B cell (primary cell): ENCODE measurements around the gene ROR2. TPM values are rescaled to one million over a fixed set of nuclear protein-coding genes. Genes with fewer than 3 reads are reported as not detected.

Experiments used
- ATAC-seq: fragments of 200-7000 bp; cut with Tn5 transposase; one replicate; pipeline ENCODE4 v1.10.0; 2021; ENCODE audit warnings: low read depth, mild to moderate bottlenecking, moderate number of reproducible peaks, moderate library complexity
- CTCF ChIA-PET: fragments of 350-600 bp; sonication (Branson Sonifier 250); formaldehyde crosslinking; loops from one replicate; lab custom pipeline; 2021; ENCODE audit warnings: antibody characterized with exemption, inconsistent platforms; lab: Charles Lee
- POLR2A ChIA-PET: fragments of 350-600 bp; sonication (Branson Sonifier 250); formaldehyde crosslinking; loops from one replicate; lab custom pipeline; 2021; ENCODE audit warnings: antibody characterized with exemption; lab: Charles Lee
- DNase-seq: peaks from one replicate; pipeline ENCODE4 v3.0.0; 2013
- H2AFZ ChIP-seq: 2 replicates; pipeline ENCODE4 v1.6.1; 2012; ENCODE audit warnings: mild to moderate bottlenecking, low read depth, low read length; ENCODE audit not compliant: insufficient read depth, poor library complexity, severe bottlenecking
- H3K27ac ChIP-seq, 2 donors: 1 replicate in 1 of 2; 2 replicates in 1 of 2; pipeline ENCODE4 v1.5.1; 2012 to 2013; ENCODE audit warnings: low read length in 2 of 2, mild to moderate bottlenecking in 2 of 2, moderate library complexity in 1 of 2
- H3K27me3 ChIP-seq, 4 experiments: fragments of 200-600 bp in 1 of 4; sonication (generic) in 1 of 4; replicated peaks in 1 of 4; 1 replicate in 2 of 4; 2 replicates in 2 of 4; pipeline versions ENCODE4 v1.6.1 to v1.7.0; 2013 to 2016; ENCODE audit warnings: low read length in 3 of 4, mild to moderate bottlenecking in 2 of 4, mixed read lengths in 1 of 4, moderate library complexity in 1 of 4; ENCODE audit not compliant: insufficient read depth in 4 of 4, control insufficient read depth in 3 of 4; ENCODE audit errors: control extremely low read depth in 1 of 4
- H3K36me3 ChIP-seq, 2 experiments: replicated peaks in 1 of 2; 1 replicate in 1 of 2; 2 replicates in 1 of 2; pipeline versions ENCODE4 v1.6.1 to v1.7.1; 2013; ENCODE audit warnings: low read length in 1 of 2; ENCODE audit not compliant: insufficient read depth in 2 of 2, control insufficient read depth in 1 of 2; ENCODE audit errors: control extremely low read depth in 1 of 2, extremely low read depth in 1 of 2
- H3K4me1 ChIP-seq, 2 donors: fragments of 200-600 bp in 1 of 2; sonication (generic) in 1 of 2; 1 replicate in 1 of 2; 2 replicates in 1 of 2; pipeline versions ENCODE4 v1.5.1 to v1.6.1; 2013 to 2017; ENCODE audit warnings: low read length in 2 of 2; ENCODE audit not compliant: control insufficient read depth in 2 of 2, insufficient read depth in 2 of 2
- H3K4me2 ChIP-seq: replicated peaks from 2 replicates; pipeline ENCODE3; 2012; ENCODE audit warnings: mild to moderate bottlenecking, low read depth, low read length; ENCODE audit not compliant: poor library complexity, severe bottlenecking
- H3K4me3 ChIP-seq, 5 experiments: fragments of 200-600 bp in 1 of 5; sonication (generic) in 1 of 5; 1 replicate in 3 of 5; 2 replicates in 2 of 5; pipeline versions ENCODE4 v1.5.1 to v1.7.0; 2011 to 2016; ENCODE audit warnings: low read length in 4 of 5, mild to moderate bottlenecking in 4 of 5, low read depth in 2 of 5, control low read depth in 1 of 5, moderate library complexity in 1 of 5; ENCODE audit not compliant: insufficient read depth in 1 of 5; ENCODE audit errors: control extremely low read depth in 1 of 5, extremely low read depth in 1 of 5
- H3K79me2 ChIP-seq: fragments of 200-600 bp; sonication (generic); one replicate; pipeline ENCODE4 v1.6.0; 2016; ENCODE audit warnings: low read length; ENCODE audit not compliant: control insufficient read depth, insufficient read depth
- H3K9ac ChIP-seq: fragments of 200-600 bp; sonication (generic); 2 replicates; pipeline ENCODE4 v1.6.1; 2017; ENCODE audit warnings: mild to moderate bottlenecking, low read length, moderate library complexity
- H3K9me3 ChIP-seq, 3 donors: one replicate each; pipeline versions ENCODE4 v1.6.1 to v1.7.1; 2013; ENCODE audit warnings: low read length in 2 of 3; ENCODE audit not compliant: control insufficient read depth in 2 of 3, insufficient read depth in 1 of 3; ENCODE audit errors: control extremely low read depth in 1 of 3
- H4K20me1 ChIP-seq: 2 replicates; pipeline ENCODE4 v1.6.0; 2012; ENCODE audit warnings: mild to moderate bottlenecking, low read length; ENCODE audit not compliant: insufficient read depth, control insufficient read depth, poor library complexity, severe bottlenecking
- H3K27ac Mint-ChIP-seq: one replicate; pipeline ENCODE4 v1.8.0; 2021; ENCODE audit warnings: mixed read lengths
- H3K27me3 Mint-ChIP-seq: one replicate; pipeline ENCODE4 v1.8.0; 2021; ENCODE audit warnings: mixed read lengths
- H3K4me1 Mint-ChIP-seq: one replicate; pipeline ENCODE4 v1.8.0; 2021; ENCODE audit warnings: mixed read lengths
- H3K4me3 Mint-ChIP-seq: one replicate; pipeline ENCODE4 v1.8.0; 2021; ENCODE audit warnings: mixed read lengths
- H3K9me3 Mint-ChIP-seq: one replicate; pipeline ENCODE4 v1.8.0; 2022; ENCODE audit warnings: mixed read lengths; ENCODE audit not compliant: insufficient read depth
- EZH2 ChIP-seq: IDR thresholded peaks from 2 replicates; pipeline ENCODE4 v1.6.1; 2012; ENCODE audit warnings: borderline replicate concordance, low read depth, mild to moderate bottlenecking, moderate library complexity, low read length; ENCODE audit not compliant: insufficient read depth, poor library complexity, severe bottlenecking
- WGBS: methylation state at CpG from one replicate; pipeline ENCODE4 v1.1.5; 2013; ENCODE audit warnings: missing lambda C conversion rate; ENCODE audit not compliant: insufficient coverage; 5-methylcytosine and 5-hydroxymethylcytosine counted together
- intact Hi-C: fragments of 100-400 bp; cut with micrococcal nuclease; formaldehyde crosslinking; loops from one replicate; pipeline ENCODE4 v1.10.0; 2022
- polyA plus RNA-seq: library from polyadenylated mRNA; depleted of rRNA; stranded (reverse); fragments of >200 nt; gene quantifications from 2 replicates; pipeline ENCODE4 v1.2.3, GENCODE V29; 2012
- total RNA-seq, 2 donors: library from RNA; stranded (reverse); fragments of 120-200 nt in 1 of 2; gene quantifications; 1 replicate in 1 of 2; 2 replicates in 1 of 2; pipeline versions ENCODE4 v1.2.3 to v1.2.4, GENCODE V29; 2013 to 2022
- TF ChIP-seq, protein P1 (sequence below): fragments of 200-600 bp; IDR thresholded peaks from one replicate; pipeline ENCODE4 v1.8.0; 2022; ENCODE audit warnings: antibody characterized with exemption, mild to moderate bottlenecking

ROR2 gene
- total and polyA plus RNA-seq, 2 donors (not counting 1 experiment from before 2014, with no cell fraction given), result 0.21 to 0.49 TPM

DNA sequence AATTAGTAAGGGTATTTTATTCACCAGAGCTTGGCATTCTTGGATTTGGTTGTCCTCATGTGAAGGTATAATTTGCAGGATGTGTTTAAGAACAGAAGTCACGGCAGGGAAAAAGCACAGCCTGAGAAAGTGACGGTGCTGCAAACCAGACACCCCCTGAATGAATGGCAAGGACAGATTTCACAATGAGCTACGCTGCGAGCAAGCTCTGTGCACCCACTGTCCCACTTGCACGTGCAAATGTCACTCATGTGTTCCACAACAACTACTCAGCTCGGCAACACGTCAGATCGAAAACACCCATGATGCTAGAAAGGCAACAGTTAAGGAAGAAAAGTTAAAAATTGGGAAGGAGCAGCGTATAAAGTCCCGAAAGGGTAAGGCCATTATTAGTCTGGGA is 168.9 kb downstream of the ROR2 start:
- no peak for DNase-seq
- Mint-ChIP-seq H3K4me3 (no peak overlapping the region), H3K27ac (no peak overlapping the region), H3K27me3 (peaks cover 41% of the 10 kb centered on the region), H3K4me1 (no peaks in the 10 kb centered on the region), H3K9me3 (no peaks in the 10 kb centered on the region)
- Histone ChIP-seq H3K4me3 (no peak overlapping the region), H3K9ac (no peak overlapping the region), H3K27me3 (peaks cover 0 to 7% (median 2%) of the 10 kb centered on the region in 4 experiments), H2AFZ (no peak overlapping the region), H3K36me3 (no peaks in the 10 kb centered on the region), H3K9me3 (peaks cover 0 to 7% (median 0%) of the 10 kb centered on the region in 3 donors), H3K27ac (no peak overlapping the region), H3K4me2 (no peak overlapping the region), H3K79me2 (no peaks in the 10 kb centered on the region), H4K20me1 (no peaks in the 10 kb centered on the region), H3K4me1 (no peaks in the 10 kb centered on the region)
- TF ChIP-seq EZH2, result no peak
- TF ChIP-seq, protein P1, sequence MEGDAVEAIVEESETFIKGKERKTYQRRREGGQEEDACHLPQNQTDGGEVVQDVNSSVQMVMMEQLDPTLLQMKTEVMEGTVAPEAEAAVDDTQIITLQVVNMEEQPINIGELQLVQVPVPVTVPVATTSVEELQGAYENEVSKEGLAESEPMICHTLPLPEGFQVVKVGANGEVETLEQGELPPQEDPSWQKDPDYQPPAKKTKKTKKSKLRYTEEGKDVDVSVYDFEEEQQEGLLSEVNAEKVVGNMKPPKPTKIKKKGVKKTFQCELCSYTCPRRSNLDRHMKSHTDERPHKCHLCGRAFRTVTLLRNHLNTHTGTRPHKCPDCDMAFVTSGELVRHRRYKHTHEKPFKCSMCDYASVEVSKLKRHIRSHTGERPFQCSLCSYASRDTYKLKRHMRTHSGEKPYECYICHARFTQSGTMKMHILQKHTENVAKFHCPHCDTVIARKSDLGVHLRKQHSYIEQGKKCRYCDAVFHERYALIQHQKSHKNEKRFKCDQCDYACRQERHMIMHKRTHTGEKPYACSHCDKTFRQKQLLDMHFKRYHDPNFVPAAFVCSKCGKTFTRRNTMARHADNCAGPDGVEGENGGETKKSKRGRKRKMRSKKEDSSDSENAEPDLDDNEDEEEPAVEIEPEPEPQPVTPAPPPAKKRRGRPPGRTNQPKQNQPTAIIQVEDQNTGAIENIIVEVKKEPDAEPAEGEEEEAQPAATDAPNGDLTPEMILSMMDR, result no peak
- WGBS, result 94% methylated on average over 4 of the region's 10 CpGs
- POLR2A ChIA-PET, result no interaction called here
- CTCF ChIA-PET, result no interaction called here
- intact Hi-C loops, result no loop called here
- no peak for ATAC-seq

GRCh38 chr9:91778031-91778430 is 172.0 kb downstream of the ROR2 start:
- peaks cover 0 to 4% of the 10 kb centered on the region in 2 donors for H3K4me1 ChIP-seq
- Mint-ChIP-seq H3K27ac (no peak overlapping the region), H3K4me1 (no peaks in the 10 kb centered on the region), H3K27me3 (peaks cover 35% of the 10 kb centered on the region), H3K4me3 (no peak overlapping the region), H3K9me3 (no peaks in the 10 kb centered on the region)
- TF ChIP-seq, protein P1, result no peak
- TF ChIP-seq EZH2, result no peak
- H3K27ac ChIP-seq, result no peak overlapping the region
- no peak overlapping the region for H3K4me3 ChIP-seq
- H2AFZ ChIP-seq, result no peak overlapping the region
- H3K27me3 ChIP-seq, result peaks cover 0 to 10% (median 2%) of the 10 kb centered on the region in 4 experiments
- H3K36me3 ChIP-seq, result no peaks in the 10 kb centered on the region
- ChIA-PET CTCF (no interaction called here), POLR2A (no interaction called here)
- ATAC-seq, result no peak
- intact Hi-C loops, result loop anchor here (10.0 kb wide), 1 partner anchor 107 kb away; no protein-coding TSS in a partner anchor
- peaks cover 0 to 9% (median 0%) of the 10 kb centered on the region in 3 donors for H3K9me3 ChIP-seq
- 94% methylated on average over 10 of the region's 10 CpGs for WGBS
- no peaks in the 10 kb centered on the region for H3K79me2 ChIP-seq
- H4K20me1 ChIP-seq, result no peaks in the 10 kb centered on the region
- no peak overlapping the region for H3K9ac ChIP-seq
- no peak overlapping the region for H3K4me2 ChIP-seq
- DNase-seq, result no peak
